Activated CD4-positive, alpha-beta T cell treated with anti-CD3 and anti-CD28 coated beads, Interleukin-2, amount 50 U/mL, for 24 hours (primary cell): Measurements from ENCODE around the gene FSTL3.

Experiments used
- DNase-seq, 2 donors: peaks; one replicate each; pipeline ENCODE4 v3.0.0-alpha.2; 2020; ENCODE audit warnings: low read depth in 1 of 2, low spot score in 1 of 2

FSTL3 gene

DNA sequence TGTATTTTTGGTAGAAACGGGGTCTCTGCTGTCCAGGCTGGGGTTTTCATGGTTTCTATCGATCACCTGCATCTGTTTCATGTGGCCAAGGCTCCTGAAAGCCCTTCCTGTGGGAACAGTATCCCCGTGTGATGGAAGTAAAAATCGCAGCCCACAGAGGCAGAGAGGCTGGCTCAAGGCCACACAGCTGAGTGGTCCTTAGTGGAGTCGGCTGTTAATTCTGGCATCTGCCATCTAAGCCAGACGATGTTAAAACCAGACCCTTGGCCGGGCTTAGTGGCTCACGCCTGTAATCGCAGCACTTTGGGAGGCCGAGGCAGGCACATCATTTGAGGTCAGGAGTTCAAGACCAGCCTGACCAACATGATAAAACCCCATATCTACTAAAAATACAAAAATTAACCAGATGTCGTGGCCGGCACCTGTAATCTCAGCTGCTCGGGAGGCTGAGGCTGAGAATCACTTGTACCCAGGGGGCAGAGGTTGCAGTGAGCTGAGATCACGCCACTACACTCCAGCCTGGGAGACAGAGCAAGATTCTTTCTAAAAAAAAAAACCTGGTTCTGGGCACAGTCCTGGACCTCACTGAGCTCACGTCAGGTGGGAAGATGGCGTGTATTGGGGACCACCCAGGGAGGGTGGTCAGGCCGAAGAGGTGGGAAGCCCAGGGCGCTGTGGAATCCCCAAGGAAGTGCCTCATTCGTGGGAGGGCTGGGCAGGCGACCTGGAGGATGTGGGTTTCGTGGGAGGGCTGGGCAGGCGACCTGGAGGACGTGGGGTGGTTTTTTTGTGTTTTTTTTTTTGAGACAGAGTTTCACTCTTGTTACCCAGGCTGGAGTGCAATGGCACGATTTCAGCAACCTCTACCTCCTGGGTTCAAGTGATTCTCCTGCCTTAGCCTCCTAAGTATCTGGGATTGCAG lies 56.2 kb downstream of the FSTL3 start:
- DNase-seq = no peak
